ENCODE results near the gene TSHZ2. TPM values are rescaled to one million over a fixed set of nuclear protein-coding genes. Genes with fewer than 3 reads are reported as not detected.
"Not testable (repeated sequence)": the region's sequence is repeated elsewhere in the genome, so short reads cannot be mapped to it uniquely, and the experiment has no call there.

The TSHZ2 gene
- total RNA-seq, 3 donors from 2014 or later, result 31.7 to 106 (median 59.6) TPM

DNA sequence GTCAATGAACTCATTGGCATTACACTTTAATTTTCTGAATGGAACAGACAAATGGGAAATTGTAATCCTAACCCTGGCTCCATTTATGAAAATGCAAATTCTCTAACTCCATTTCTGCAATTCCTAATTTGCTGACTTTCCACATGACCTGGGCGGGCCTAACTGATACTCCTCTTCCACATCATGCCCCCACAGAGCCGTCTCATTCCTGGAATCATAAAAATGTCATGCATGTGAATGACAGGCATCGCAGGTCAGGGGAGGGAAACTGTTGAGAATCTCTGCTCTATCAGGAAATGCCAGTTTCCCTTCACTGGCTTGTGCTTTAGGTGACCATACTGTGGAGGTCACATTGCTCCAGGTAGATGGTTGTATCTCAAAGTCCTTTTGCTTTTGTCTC lies 456.4 kb downstream of the TSHZ2 start:
- intact Hi-C loops (cut with DNase I; ENCODE audit: low total_unique reads), result no loop called here
- H3K27ac ChIP-seq, result no peak overlapping the region
- H3K4me1 ChIP-seq, result no peaks in the 10 kb centered on the region
- no peak overlapping the region for H3K4me3 ChIP-seq
- no peaks in the 10 kb centered on the region for H3K36me3 ChIP-seq
- no peaks in the 10 kb centered on the region for H3K27me3 ChIP-seq
- DNase-seq (ENCODE audit: low spot score in 2 of 2), result no peak
- TF ChIP-seq POLR2A (IDR thresholded peaks at IDR 0.05) (no peak), CTCF (IDR thresholded peaks at IDR 0.05) (no peak), POLR2AphosphoS5 (IDR thresholded peaks at IDR 0.05) (no peak)
- no peaks in the 10 kb centered on the region for H3K9me3 ChIP-seq

DNA sequence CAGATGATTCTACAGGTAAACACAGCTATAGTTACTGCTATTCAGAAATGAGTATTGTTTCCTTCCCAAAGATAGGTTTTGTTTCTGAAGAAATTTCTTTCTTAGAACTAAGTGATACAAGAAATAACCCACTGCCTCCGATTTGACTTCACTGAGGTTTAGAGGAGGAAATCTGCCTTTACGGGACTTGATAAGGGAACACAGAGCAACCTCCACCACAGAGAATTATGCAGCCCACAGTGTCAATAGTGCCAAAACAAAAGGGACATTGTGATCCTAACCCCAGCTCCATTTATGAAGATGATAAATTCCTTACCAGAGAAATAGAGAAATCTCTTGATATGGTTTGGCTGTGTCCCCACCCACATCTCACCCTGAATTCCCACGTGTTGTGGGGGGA lies 456.8 kb downstream of the TSHZ2 start:
- H3K27me3 ChIP-seq, result no peaks in the 10 kb centered on the region
- H3K9me3 ChIP-seq, result no peaks in the 10 kb centered on the region
- DNase-seq (ENCODE audit: low spot score in 2 of 2), result no peak
- TF ChIP-seq POLR2A (IDR thresholded peaks at IDR 0.05) (no peak), POLR2AphosphoS5 (IDR thresholded peaks at IDR 0.05) (no peak), CTCF (IDR thresholded peaks at IDR 0.05) (no peak)
- no peaks in the 10 kb centered on the region for H3K36me3 ChIP-seq
- no peak overlapping the region for H3K4me3 ChIP-seq
- no peak overlapping the region for H3K27ac ChIP-seq
- H3K4me1 ChIP-seq, result no peaks in the 10 kb centered on the region
- intact Hi-C loops (cut with DNase I; ENCODE audit: low total_unique reads), result no loop called here

DNA sequence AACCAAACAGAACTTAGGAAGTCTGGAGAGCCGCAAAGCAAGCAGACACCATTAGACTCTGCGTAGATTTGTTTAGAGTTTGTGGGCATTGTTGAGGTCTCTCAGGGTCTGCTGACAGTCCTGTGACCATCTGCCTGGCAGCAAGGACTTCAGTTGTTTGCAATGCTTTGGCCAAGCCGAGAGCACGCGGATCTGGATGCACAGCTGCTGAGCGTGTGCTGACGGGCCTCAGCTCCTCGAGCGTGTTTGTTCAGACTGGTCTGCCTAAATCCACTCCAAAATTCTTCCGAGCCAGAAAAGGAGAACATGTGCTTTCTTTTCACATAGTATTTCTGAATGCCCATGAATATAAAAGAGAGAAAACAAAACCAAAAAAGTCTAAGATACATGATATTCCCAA lies 462.5 kb downstream of the TSHZ2 start:
- DNase-seq (ENCODE audit: low spot score in 2 of 2), result no peak

DNA sequence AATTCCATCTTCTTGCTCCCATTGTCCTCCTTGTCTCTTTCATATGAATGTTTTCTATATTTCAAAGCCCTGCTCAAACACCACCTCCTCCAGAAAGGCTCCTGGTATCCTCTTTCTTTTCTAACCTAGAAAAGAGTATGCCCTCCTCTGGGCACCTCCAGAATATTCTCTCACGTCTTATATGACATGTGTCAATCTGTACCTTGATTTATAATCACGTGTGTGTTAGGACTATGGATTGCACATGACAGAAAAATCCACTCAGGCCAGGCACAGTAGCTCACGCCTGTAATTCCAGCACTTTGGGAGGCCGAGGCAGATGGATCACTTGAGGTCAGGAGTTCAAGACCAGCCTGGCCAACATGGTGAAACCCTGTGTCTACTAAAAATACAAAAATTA lies 464.8 kb downstream of the TSHZ2 start:
- H3K27me3 ChIP-seq; H3K4me1 ChIP-seq; H3K36me3 ChIP-seq; DNase-seq (ENCODE audit: low spot score in 2 of 2); H3K9me3 ChIP-seq; intact Hi-C loops (cut with DNase I; ENCODE audit: low total_unique reads); H3K4me3 ChIP-seq; H3K27ac ChIP-seq: not testable (repeated sequence)

More for the DNA sequence above, 462.5 kb downstream of the TSHZ2 start:
- Histone ChIP-seq H3K27me3 (no peaks in the 10 kb centered on the region), H3K4me3 (no peak overlapping the region), H3K4me1 (no peaks in the 10 kb centered on the region), H3K27ac (peak overlapping the region; percentile 2 to 11), H3K9me3 (no peaks in the 10 kb centered on the region), H3K36me3 (no peaks in the 10 kb centered on the region)
- TF ChIP-seq POLR2AphosphoS5 (IDR thresholded peaks at IDR 0.05) (no peak), POLR2A (IDR thresholded peaks at IDR 0.05) (no peak), CTCF (IDR thresholded peaks at IDR 0.05) (no peak)
- intact Hi-C loops (cut with DNase I; ENCODE audit: low total_unique reads), result no loop called here

- Histone ChIP-seq H3K9me3 (no peaks in the 10 kb centered on the region), H3K36me3 (no peaks in the 10 kb centered on the region), H3K4me3 (no peak overlapping the region), H3K4me1 (no peaks in the 10 kb centered on the region), H3K27ac (no peak overlapping the region), H3K27me3 (no peaks in the 10 kb centered on the region)
- DNase-seq (ENCODE audit: low spot score in 2 of 2), result no peak
- intact Hi-C loops (cut with DNase I; ENCODE audit: low total_unique reads), result no loop called here
- TF ChIP-seq POLR2AphosphoS5 (IDR thresholded peaks at IDR 0.05), result no peak
- no peak for TF ChIP-seq POLR2A (IDR thresholded peaks at IDR 0.05)
- TF ChIP-seq CTCF (IDR thresholded peaks at IDR 0.05), result no peak
Observed at GRCh38 chr20:53438368-53438767, 466.2 kb downstream of the TSHZ2 start.

- H3K27me3 ChIP-seq, result no peaks in the 10 kb centered on the region
- TF ChIP-seq CTCF (IDR thresholded peaks at IDR 0.05), result no peak
- no peak for TF ChIP-seq POLR2AphosphoS5 (IDR thresholded peaks at IDR 0.05)
- TF ChIP-seq POLR2A (IDR thresholded peaks at IDR 0.05), result no peak
- intact Hi-C loops (cut with DNase I; ENCODE audit: low total_unique reads), result no loop called here
- no peaks in the 10 kb centered on the region for H3K9me3 ChIP-seq
- H3K36me3 ChIP-seq, result no peaks in the 10 kb centered on the region
- no peak for DNase-seq (ENCODE audit: low spot score in 2 of 2)
- H3K4me1 ChIP-seq, result no peaks in the 10 kb centered on the region
- H3K27ac ChIP-seq, result no peak overlapping the region
- no peak overlapping the region for H3K4me3 ChIP-seq
Observed at GRCh38 chr20:53439046-53439445, 466.9 kb downstream of the TSHZ2 start.

Measured in breast epithelium (tissue), 4 donors.